Measurements from ENCODE around the gene NKAIN4.
"Not testable (repeated sequence)": the region's sequence is repeated elsewhere in the genome, so short reads cannot be mapped to it uniquely, and the experiment has no call there.

NKAIN4 gene

GRCh38 chr20:63234693-63235398 is 19.4 kb downstream of the NKAIN4 start:
- peak in 1 of 2 donors; percentile 32 for DNase-seq

- DNase-seq = no peak
Measured at GRCh38 chr20:63233924-63234323, 20.3 kb downstream of the NKAIN4 start.

GRCh38 chr20:63233061-63233344 is 21.3 kb downstream of the NKAIN4 start:
- DNase-seq = no peak

GRCh38 chr20:63232235-63233060 is 21.8 kb downstream of the NKAIN4 start:
- DNase-seq = no peak

GRCh38 chr20:63230800-63231268 is 23.4 kb downstream of the NKAIN4 start:
- no peak for DNase-seq

- no peak for DNase-seq
Measured at GRCh38 chr20:63228806-63229205, 25.5 kb downstream of the NKAIN4 start.

- no peak for DNase-seq
Measured at GRCh38 chr20:63227260-63227659, 27.0 kb downstream of the NKAIN4 start.

- DNase-seq = no peak
Measured at GRCh38 chr20:63226042-63226943, 28.0 kb downstream of the NKAIN4 start.

- DNase-seq = no peak
Measured at GRCh38 chr20:63225082-63225454, 29.2 kb downstream of the NKAIN4 start.

- DNase-seq = no peak
Measured at GRCh38 chr20:63224412-63225081, 29.7 kb downstream of the NKAIN4 start.

- DNase-seq = no peak
Measured at GRCh38 chr20:63223826-63224207, 30.4 kb downstream of the NKAIN4 start.

- peak; percentile 53 to 57 for DNase-seq
Measured at GRCh38 chr20:63223121-63223825, 31.0 kb downstream of the NKAIN4 start.

- DNase-seq = no peak
Measured at GRCh38 chr20:63222541-63222940, 31.7 kb downstream of the NKAIN4 start.

- not testable (repeated sequence) for DNase-seq
Measured at GRCh38 chr20:63221400-63222053, 32.7 kb downstream of the NKAIN4 start.

- DNase-seq = no peak
Measured at GRCh38 chr20:63220696-63221399, 33.4 kb downstream of the NKAIN4 start.

GRCh38 chr20:63219866-63220521 is 34.3 kb downstream of the NKAIN4 start:
- no peak for DNase-seq

- DNase-seq = no peak
Measured at GRCh38 chr20:63219447-63219821, 34.8 kb downstream of the NKAIN4 start.

- DNase-seq = no peak
Measured at GRCh38 chr20:63218701-63219446, 35.4 kb downstream of the NKAIN4 start.

- DNase-seq = no peak
Measured at GRCh38 chr20:63217706-63218105, 36.6 kb downstream of the NKAIN4 start.

Data from stimulated activated CD4-positive, alpha-beta T cell treated with anti-CD3 and anti-CD28 coated beads, Interleukin-2, amount 100 ng/mL, for 24 hours (primary cell).